GM23338 (cell line): Measurements from ENCODE around the gene CLEC11A. TPM values are rescaled to one million over a fixed set of nuclear protein-coding genes. Genes with fewer than 3 reads are reported as not detected.

ENCODE experiments used
- ATAC-seq: fragments of 200-7000 bp; cut with Tn5 transposase; 3 replicates; pipeline ENCODE4 v1.9.1; 2020
- DNase-seq: peaks from one replicate; pipeline ENCODE4 v3.0.0-alpha.2; 2015; ENCODE audit warnings: low spot score
- H2AFZ ChIP-seq: fragments of 200-600 bp; sonication (generic); 2 replicates; pipeline ENCODE4 v1.8.0; 2016; ENCODE audit warnings: antibody characterized with exemption, mild to moderate bottlenecking, moderate library complexity
- H3F3A ChIP-seq: fragments of 200-600 bp; sonication (generic); replicated peaks from 2 replicates; pipeline ENCODE4 v1.8.0; 2017; ENCODE audit warnings: antibody characterized with exemption, mixed run types, low read depth
- H3K27ac ChIP-seq: fragments of 200-600 bp; sonication (generic); 2 replicates; pipeline ENCODE4 v1.6.1; 2016; ENCODE audit warnings: low read depth
- H3K27me3 ChIP-seq: fragments of 200-600 bp; sonication (generic); 2 replicates; pipeline ENCODE4 v1.8.0; 2016; ENCODE audit warnings: mild to moderate bottlenecking, mixed run types, moderate library complexity; ENCODE audit not compliant: insufficient read depth
- H3K36me3 ChIP-seq: fragments of 200-600 bp; sonication (generic); 2 replicates; pipeline ENCODE4 v1.8.0; 2016; ENCODE audit warnings: mild to moderate bottlenecking; ENCODE audit not compliant: insufficient read depth
- H3K4me1 ChIP-seq: fragments of 200-600 bp; sonication (generic); 2 replicates; pipeline ENCODE4 v1.8.0; 2016; ENCODE audit warnings: mild to moderate bottlenecking, moderate library complexity; ENCODE audit not compliant: insufficient read depth
- H3K4me2 ChIP-seq: fragments of 200-600 bp; sonication (generic); 2 replicates; pipeline ENCODE4 v1.7.1; 2017; ENCODE audit warnings: mixed run types
- H3K4me3 ChIP-seq: fragments of 200-600 bp; sonication (generic); 2 replicates; pipeline ENCODE4 v1.6.1; 2016; ENCODE audit warnings: mixed run types
- H3K79me2 ChIP-seq: fragments of 200-600 bp; sonication (generic); replicated peaks from 2 replicates; pipeline ENCODE4 v1.8.0; 2017; ENCODE audit warnings: mild to moderate bottlenecking; ENCODE audit not compliant: insufficient read depth
- H3K9me2 ChIP-seq: fragments of 200-600 bp; sonication (generic); 2 replicates; pipeline ENCODE4 v1.8.0; 2017; ENCODE audit not compliant: insufficient read depth
- H4K20me1 ChIP-seq: fragments of 200-600 bp; sonication (generic); replicated peaks from 2 replicates; pipeline ENCODE4 v1.8.0; 2017; ENCODE audit warnings: mild to moderate bottlenecking; ENCODE audit not compliant: insufficient read depth
- H3K27ac Mint-ChIP-seq: 2 replicates; pipeline ENCODE4 v1.8.0; 2020; ENCODE audit warnings: inconsistent platforms, mild to moderate bottlenecking, moderate library complexity, mixed read lengths
- H3K27me3 Mint-ChIP-seq: 3 replicates; pipeline ENCODE4 v1.8.0; 2022; ENCODE audit warnings: low read depth, mild to moderate bottlenecking, moderate library complexity, mixed read lengths, inconsistent platforms; ENCODE audit not compliant: insufficient read depth, poor library complexity
- H3K36me3 Mint-ChIP-seq: 3 replicates; pipeline ENCODE4 v1.8.0; 2021; ENCODE audit warnings: low read depth, mild to moderate bottlenecking, inconsistent platforms, moderate library complexity, mixed read lengths
- H3K4me1 Mint-ChIP-seq: 3 replicates; pipeline ENCODE4 v1.8.0; 2020; ENCODE audit warnings: mild to moderate bottlenecking, inconsistent platforms, mixed read lengths
- H3K4me3 Mint-ChIP-seq: 3 replicates; pipeline ENCODE4 v1.8.0; 2021; ENCODE audit warnings: moderate library complexity, mild to moderate bottlenecking, inconsistent platforms, mixed read lengths
- H3K9me3 Mint-ChIP-seq: 3 replicates; pipeline ENCODE4 v1.8.0; 2020; ENCODE audit warnings: moderate library complexity, mild to moderate bottlenecking, inconsistent platforms, mixed read lengths
- CREB1 ChIP-seq: fragments of 250-450 bp; sonication (Bioruptor Pico); IDR thresholded peaks from 2 replicates; pipeline ENCODE4 v1.5.0; 2020; ENCODE audit warnings: low read depth, mild to moderate bottlenecking, moderate library complexity
- CTCF ChIP-seq, 2 experiments: fragments of 200-600 bp in 1 of 2; sonication (generic) in 1 of 2; conservative IDR thresholded peaks; 2 replicates each; pipeline versions ENCODE4 v1.5.1 to v1.6.1; 2016 to 2017; ENCODE audit warnings: antibody characterized with exemption in 2 of 2, low read depth in 2 of 2, mild to moderate bottlenecking in 2 of 2, moderate library complexity in 1 of 2
- EZH2 ChIP-seq: fragments of 200-600 bp; sonication (generic); IDR thresholded peaks from one replicate; pipeline ENCODE4 v1.8.0; 2017; ENCODE audit warnings: antibody characterized with exemption, mild to moderate bottlenecking, low read depth; ENCODE audit not compliant: unreplicated experiment
- EZH2phosphoT487 ChIP-seq: fragments of 200-600 bp; sonication (generic); IDR thresholded peaks from one replicate; pipeline ENCODE4 v1.8.1; 2018; ENCODE audit warnings: antibody characterized with exemption; ENCODE audit not compliant: unreplicated experiment
- JUNB ChIP-seq: IDR thresholded peaks from one replicate; pipeline ENCODE4 v1.6.1; 2016; ENCODE audit warnings: antibody characterized with exemption; ENCODE audit not compliant: unreplicated experiment
- NANOG ChIP-seq: IDR thresholded peaks from 2 replicates; pipeline ENCODE4 v1.6.1; 2016; ENCODE audit warnings: antibody characterized with exemption, borderline replicate concordance
- POLR2AphosphoS5 ChIP-seq: IDR thresholded peaks from 2 replicates; pipeline ENCODE4 v1.6.1; 2016; ENCODE audit warnings: antibody characterized with exemption, low read depth
- STAT1 ChIP-seq: IDR thresholded peaks from one replicate; pipeline ENCODE4 v1.6.1; 2016; ENCODE audit warnings: antibody characterized with exemption; ENCODE audit not compliant: unreplicated experiment
- ZNF331 ChIP-seq: fragments of 250-450 bp; sonication (Bioruptor Pico); IDR thresholded peaks from 2 replicates; pipeline ENCODE4 v1.5.0; 2020; ENCODE audit warnings: low read depth, mild to moderate bottlenecking, moderate library complexity
- polyA plus RNA-seq: library from polyadenylated mRNA; unstranded; fragments of >200 nt; fragmentation: Nextera tagmentation; extraction: Ambion mirVana; gene quantifications from 2 replicates; pipeline ENCODE4 v1.2.1, GENCODE V29; 2016
- total RNA-seq: library from RNA; depleted of rRNA; stranded (reverse); fragments of >200 nt; shearing (Covaris generic); gene quantifications from 2 replicates; pipeline ENCODE4 v1.2.3, GENCODE V29; 2014
- TF ChIP-seq, protein P1 (sequence below): IDR thresholded peaks from one replicate; pipeline ENCODE4 v1.6.1; 2018; ENCODE audit warnings: antibody characterized with exemption; ENCODE audit not compliant: unreplicated experiment
- TF ChIP-seq, protein P2 (sequence below): fragments of 250-450 bp; sonication (Bioruptor Pico); IDR thresholded peaks from 2 replicates; pipeline ENCODE4 v1.5.0; 2020; ENCODE audit warnings: mild to moderate bottlenecking, moderate library complexity

The CLEC11A gene
- total and polyA plus RNA-seq, 2 experiments from 2014 or later = 8.0 to 15.5 TPM

DNA sequence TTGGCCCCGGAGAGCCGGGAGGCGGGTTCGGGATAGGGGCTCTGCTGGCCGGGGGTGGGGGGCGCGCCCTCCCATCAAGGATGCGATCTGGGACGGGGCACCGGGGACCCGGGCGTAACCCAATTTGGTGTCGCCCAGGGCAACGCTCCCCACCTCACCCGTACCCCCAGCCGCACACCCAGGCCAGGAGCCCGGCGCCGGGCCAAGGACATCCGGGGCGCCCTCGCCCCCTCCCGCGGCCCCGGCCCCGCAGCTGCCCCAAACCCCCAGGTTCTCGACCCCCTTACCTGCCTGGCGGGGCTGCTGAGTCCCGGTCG is 4.1 kb upstream of the CLEC11A start:
- peaks cover 78% of the 10 kb centered on the region for H3K9me3 Mint-ChIP-seq

DNA sequence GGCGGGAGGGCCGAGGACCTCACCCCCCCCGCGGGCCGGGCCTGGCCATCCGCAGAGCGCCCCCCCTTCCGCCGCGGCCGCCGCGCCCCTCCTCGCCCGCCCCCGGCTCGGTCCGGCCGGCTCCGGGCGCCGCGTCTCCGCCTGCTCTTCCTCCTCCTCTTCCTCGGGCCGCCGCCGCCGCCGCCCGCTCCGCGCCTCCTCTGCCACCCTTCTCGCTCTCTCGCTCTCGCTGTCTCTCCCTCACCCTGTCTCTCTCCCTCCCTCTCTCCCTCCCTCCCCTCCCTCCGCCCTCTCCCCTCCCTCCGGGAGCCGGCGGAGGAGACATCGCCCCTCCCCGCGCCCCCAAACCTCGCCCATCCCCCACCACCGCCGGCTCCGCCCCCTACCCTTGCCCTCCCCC is 3.6 kb upstream of the CLEC11A start, which contains the start of gene SHANK1:
SHANK1 (minus strand) TSS at position 237 of the 400 bp plus-strand sequence. CDS start 2,883 bp downstream, outside the sequence.
- Mint-ChIP-seq H3K4me1 (no peaks in the 10 kb centered on the region), H3K27ac (no peak within 1 kb of the TSS), H3K36me3 (peaks cover 38% of the 10 kb centered on the region), H3K9me3 (peaks cover 77% of the 10 kb centered on the region), H3K4me3 (no peak within 1 kb of the TSS; the same call in 2 of the 3 replicates), H3K27me3 (peaks cover 19% of the 10 kb centered on the region)
- Histone ChIP-seq H3K4me1 (peaks cover 44% of the 10 kb centered on the region), H3K4me3 (peak within 1 kb of the TSS; percentile 85), H4K20me1 (no peaks in the 10 kb centered on the region), H2AFZ (no peak within 1 kb of the TSS), H3K79me2 (no peaks in the 10 kb centered on the region), H3K9me2 (no peaks in the 10 kb centered on the region), H3K27me3 (peaks cover 53% of the 10 kb centered on the region), H3K4me2 (peak within 1 kb of the TSS; percentile 84), H3K36me3 (no peaks in the 10 kb centered on the region), H3F3A (0 out of 2 replicates have a peak, but pooled peaks cover 4% of the 10 kb centered on the region), H3K27ac (no peak within 1 kb of the TSS)
- ATAC-seq (no peak), DNase-seq (peak; percentile 85)
- TF ChIP-seq NANOG = no peak
- no peak for TF ChIP-seq CTCF (conservative IDR thresholded peaks at IDR 0.05; ENCODE audit: low read depth in 2 of 2)
- TF ChIP-seq POLR2AphosphoS5 = no peak
- TF ChIP-seq, protein P1, sequence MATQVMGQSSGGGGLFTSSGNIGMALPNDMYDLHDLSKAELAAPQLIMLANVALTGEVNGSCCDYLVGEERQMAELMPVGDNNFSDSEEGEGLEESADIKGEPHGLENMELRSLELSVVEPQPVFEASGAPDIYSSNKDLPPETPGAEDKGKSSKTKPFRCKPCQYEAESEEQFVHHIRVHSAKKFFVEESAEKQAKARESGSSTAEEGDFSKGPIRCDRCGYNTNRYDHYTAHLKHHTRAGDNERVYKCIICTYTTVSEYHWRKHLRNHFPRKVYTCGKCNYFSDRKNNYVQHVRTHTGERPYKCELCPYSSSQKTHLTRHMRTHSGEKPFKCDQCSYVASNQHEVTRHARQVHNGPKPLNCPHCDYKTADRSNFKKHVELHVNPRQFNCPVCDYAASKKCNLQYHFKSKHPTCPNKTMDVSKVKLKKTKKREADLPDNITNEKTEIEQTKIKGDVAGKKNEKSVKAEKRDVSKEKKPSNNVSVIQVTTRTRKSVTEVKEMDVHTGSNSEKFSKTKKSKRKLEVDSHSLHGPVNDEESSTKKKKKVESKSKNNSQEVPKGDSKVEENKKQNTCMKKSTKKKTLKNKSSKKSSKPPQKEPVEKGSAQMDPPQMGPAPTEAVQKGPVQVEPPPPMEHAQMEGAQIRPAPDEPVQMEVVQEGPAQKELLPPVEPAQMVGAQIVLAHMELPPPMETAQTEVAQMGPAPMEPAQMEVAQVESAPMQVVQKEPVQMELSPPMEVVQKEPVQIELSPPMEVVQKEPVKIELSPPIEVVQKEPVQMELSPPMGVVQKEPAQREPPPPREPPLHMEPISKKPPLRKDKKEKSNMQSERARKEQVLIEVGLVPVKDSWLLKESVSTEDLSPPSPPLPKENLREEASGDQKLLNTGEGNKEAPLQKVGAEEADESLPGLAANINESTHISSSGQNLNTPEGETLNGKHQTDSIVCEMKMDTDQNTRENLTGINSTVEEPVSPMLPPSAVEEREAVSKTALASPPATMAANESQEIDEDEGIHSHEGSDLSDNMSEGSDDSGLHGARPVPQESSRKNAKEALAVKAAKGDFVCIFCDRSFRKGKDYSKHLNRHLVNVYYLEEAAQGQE = no peak
- TF ChIP-seq CREB1 (CRISPR knock-in tag) = no peak
- TF ChIP-seq, protein P2, sequence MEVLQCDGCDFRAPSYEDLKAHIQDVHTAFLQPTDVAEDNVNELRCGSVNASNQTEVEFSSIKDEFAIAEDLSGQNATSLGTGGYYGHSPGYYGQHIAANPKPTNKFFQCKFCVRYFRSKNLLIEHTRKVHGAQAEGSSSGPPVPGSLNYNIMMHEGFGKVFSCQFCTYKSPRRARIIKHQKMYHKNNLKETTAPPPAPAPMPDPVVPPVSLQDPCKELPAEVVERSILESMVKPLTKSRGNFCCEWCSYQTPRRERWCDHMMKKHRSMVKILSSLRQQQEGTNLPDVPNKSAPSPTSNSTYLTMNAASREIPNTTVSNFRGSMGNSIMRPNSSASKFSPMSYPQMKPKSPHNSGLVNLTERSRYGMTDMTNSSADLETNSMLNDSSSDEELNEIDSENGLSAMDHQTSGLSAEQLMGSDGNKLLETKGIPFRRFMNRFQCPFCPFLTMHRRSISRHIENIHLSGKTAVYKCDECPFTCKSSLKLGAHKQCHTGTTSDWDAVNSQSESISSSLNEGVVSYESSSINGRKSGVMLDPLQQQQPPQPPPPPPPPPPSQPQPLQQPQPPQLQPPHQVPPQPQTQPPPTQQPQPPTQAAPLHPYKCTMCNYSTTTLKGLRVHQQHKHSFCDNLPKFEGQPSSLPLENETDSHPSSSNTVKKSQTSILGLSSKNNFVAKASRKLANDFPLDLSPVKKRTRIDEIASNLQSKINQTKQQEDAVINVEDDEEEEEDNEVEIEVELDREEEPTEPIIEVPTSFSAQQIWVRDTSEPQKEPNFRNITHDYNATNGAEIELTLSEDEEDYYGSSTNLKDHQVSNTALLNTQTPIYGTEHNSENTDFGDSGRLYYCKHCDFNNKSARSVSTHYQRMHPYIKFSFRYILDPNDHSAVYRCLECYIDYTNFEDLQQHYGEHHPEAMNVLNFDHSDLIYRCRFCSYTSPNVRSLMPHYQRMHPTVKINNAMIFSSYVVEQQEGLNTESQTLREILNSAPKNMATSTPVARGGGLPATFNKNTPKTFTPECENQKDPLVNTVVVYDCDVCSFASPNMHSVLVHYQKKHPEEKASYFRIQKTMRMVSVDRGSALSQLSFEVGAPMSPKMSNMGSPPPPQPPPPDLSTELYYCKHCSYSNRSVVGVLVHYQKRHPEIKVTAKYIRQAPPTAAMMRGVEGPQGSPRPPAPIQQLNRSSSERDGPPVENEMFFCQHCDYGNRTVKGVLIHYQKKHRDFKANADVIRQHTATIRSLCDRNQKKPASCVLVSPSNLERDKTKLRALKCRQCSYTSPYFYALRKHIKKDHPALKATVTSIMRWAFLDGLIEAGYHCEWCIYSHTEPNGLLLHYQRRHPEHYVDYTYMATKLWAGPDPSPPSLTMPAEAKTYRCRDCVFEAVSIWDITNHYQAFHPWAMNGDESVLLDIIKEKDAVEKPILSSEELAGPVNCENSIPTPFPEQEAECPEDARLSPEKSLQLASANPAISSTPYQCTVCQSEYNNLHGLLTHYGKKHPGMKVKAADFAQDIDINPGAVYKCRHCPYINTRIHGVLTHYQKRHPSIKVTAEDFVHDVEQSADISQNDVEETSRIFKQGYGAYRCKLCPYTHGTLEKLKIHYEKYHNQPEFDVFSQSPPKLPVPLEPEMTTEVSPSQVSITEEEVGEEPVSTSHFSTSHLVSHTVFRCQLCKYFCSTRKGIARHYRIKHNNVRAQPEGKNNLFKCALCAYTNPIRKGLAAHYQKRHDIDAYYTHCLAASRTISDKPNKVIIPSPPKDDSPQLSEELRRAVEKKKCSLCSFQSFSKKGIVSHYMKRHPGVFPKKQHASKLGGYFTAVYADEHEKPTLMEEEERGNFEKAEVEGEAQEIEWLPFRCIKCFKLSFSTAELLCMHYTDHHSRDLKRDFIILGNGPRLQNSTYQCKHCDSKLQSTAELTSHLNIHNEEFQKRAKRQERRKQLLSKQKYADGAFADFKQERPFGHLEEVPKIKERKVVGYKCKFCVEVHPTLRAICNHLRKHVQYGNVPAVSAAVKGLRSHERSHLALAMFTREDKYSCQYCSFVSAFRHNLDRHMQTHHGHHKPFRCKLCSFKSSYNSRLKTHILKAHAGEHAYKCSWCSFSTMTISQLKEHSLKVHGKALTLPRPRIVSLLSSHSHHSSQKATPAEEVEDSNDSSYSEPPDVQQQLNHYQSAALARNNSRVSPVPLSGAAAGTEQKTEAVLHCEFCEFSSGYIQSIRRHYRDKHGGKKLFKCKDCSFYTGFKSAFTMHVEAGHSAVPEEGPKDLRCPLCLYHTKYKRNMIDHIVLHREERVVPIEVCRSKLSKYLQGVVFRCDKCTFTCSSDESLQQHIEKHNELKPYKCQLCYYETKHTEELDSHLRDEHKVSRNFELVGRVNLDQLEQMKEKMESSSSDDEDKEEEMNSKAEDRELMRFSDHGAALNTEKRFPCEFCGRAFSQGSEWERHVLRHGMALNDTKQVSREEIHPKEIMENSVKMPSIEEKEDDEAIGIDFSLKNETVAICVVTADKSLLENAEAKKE (CRISPR knock-in tag) = no peak
- no peak for TF ChIP-seq ZNF331
- no peak for TF ChIP-seq EZH2phosphoT487
- no peak for TF ChIP-seq EZH2
- TF ChIP-seq STAT1 = no peak
- TF ChIP-seq JUNB = no peak

More for the DNA sequence above, 4.1 kb upstream of the CLEC11A start:
- Histone ChIP-seq H3K4me2 (peak overlapping the region; percentile 84), H3K4me1 (peaks cover 43% of the 10 kb centered on the region), H3K27me3 (peaks cover 51% of the 10 kb centered on the region), H3K4me3 (peak overlapping the region; percentile 85), H2AFZ (no peak overlapping the region), H3F3A (0 out of 2 replicates have a peak, but pooled peaks cover 4% of the 10 kb centered on the region), H3K27ac (no peak overlapping the region), H3K36me3 (no peaks in the 10 kb centered on the region), H4K20me1 (no peaks in the 10 kb centered on the region), H3K9me2 (no peaks in the 10 kb centered on the region), H3K79me2 (no peaks in the 10 kb centered on the region)
- H3K4me3 Mint-ChIP-seq = no peak overlapping the region
- no peaks in the 10 kb centered on the region for H3K4me1 Mint-ChIP-seq
- H3K36me3 Mint-ChIP-seq = peaks cover 41% of the 10 kb centered on the region
- TF ChIP-seq ZNF331 (no peak), POLR2AphosphoS5 (no peak)
- DNase-seq (no peak), ATAC-seq (no peak)
- H3K27me3 Mint-ChIP-seq = peaks cover 19% of the 10 kb centered on the region
- H3K27ac Mint-ChIP-seq = no peak overlapping the region
